Thoracic aorta (tissue), 2 donors: ENCODE data around the gene COG6. TPM values are rescaled to one million over a fixed set of nuclear protein-coding genes. Genes with fewer than 3 reads are reported as not detected.

ENCODE experiments used
- ATAC-seq: fragments of 150-250 bp; one replicate; pipeline ENCODE4 v1.8.0; 2017; ENCODE audit warnings: low read depth; ENCODE audit not compliant: insufficient number of reproducible peaks, low FRiP score
- DNase-seq: peaks from one replicate; pipeline ENCODE4 v3.0.0-alpha.2; 2020; ENCODE audit warnings: low spot score
- H3K27ac ChIP-seq, 2 donors: fragments of 200-600 bp; sonication (generic); 1 replicate in 1 of 2; 2 replicates in 1 of 2; pipeline ENCODE4 v1.5.1; 2016; ENCODE audit warnings: mild to moderate bottlenecking in 2 of 2, moderate library complexity in 2 of 2
- H3K27me3 ChIP-seq: fragments of 200-600 bp; sonication (generic); replicated peaks from 2 replicates; pipeline ENCODE4 v1.6.0; 2016; ENCODE audit warnings: mild to moderate bottlenecking; ENCODE audit not compliant: insufficient read depth
- H3K36me3 ChIP-seq: fragments of 200-600 bp; sonication (generic); one replicate; pipeline ENCODE4 v1.5.1; 2016
- H3K4me1 ChIP-seq, 2 donors: fragments of 200-600 bp; sonication (generic); 1 replicate in 1 of 2; 2 replicates in 1 of 2; pipeline versions ENCODE4 v1.5.1 to v1.6.0; 2016; ENCODE audit warnings: low read depth in 2 of 2, mild to moderate bottlenecking in 1 of 2; ENCODE audit not compliant: control insufficient read depth in 1 of 2
- H3K4me3 ChIP-seq: fragments of 200-600 bp; sonication (generic); 2 replicates; pipeline ENCODE4 v1.5.1; 2016; ENCODE audit warnings: mild to moderate bottlenecking
- H3K9me3 ChIP-seq: fragments of 200-600 bp; sonication (generic); 2 replicates; pipeline ENCODE4 v1.5.1; 2016
- total RNA-seq, 2 donors: library from RNA; depleted of rRNA; stranded (reverse); fragments of >200 nt; gene quantifications; one replicate each; pipeline versions ENCODE4 v1.1.0 to v1.2.3, GENCODE V29; 2016
- TF ChIP-seq, protein P1 (sequence below): fragments of 200-600 bp; sonication (generic); IDR thresholded peaks from one replicate; pipeline ENCODE4 v1.5.1; 2019; ENCODE audit warnings: antibody characterized with exemption

The COG6 gene
- total RNA-seq, 2 donors from 2014 or later, result 28.9 to 42.4 TPM

- Histone ChIP-seq H3K27me3 (no peaks in the 10 kb centered on the region), H3K27ac (no peak overlapping the region), H3K4me1 (no peaks in the 10 kb centered on the region), H3K4me3 (no peak overlapping the region), H3K36me3 (peaks cover 2% of the 10 kb centered on the region), H3K9me3 (peaks cover 3% of the 10 kb centered on the region)
- DNase-seq (no peak), ATAC-seq (no peak)
- TF ChIP-seq, protein P1, sequence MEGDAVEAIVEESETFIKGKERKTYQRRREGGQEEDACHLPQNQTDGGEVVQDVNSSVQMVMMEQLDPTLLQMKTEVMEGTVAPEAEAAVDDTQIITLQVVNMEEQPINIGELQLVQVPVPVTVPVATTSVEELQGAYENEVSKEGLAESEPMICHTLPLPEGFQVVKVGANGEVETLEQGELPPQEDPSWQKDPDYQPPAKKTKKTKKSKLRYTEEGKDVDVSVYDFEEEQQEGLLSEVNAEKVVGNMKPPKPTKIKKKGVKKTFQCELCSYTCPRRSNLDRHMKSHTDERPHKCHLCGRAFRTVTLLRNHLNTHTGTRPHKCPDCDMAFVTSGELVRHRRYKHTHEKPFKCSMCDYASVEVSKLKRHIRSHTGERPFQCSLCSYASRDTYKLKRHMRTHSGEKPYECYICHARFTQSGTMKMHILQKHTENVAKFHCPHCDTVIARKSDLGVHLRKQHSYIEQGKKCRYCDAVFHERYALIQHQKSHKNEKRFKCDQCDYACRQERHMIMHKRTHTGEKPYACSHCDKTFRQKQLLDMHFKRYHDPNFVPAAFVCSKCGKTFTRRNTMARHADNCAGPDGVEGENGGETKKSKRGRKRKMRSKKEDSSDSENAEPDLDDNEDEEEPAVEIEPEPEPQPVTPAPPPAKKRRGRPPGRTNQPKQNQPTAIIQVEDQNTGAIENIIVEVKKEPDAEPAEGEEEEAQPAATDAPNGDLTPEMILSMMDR, result no peak
Observed at GRCh38 chr13:39712626-39713025, 57.2 kb downstream of the COG6 start.

DNA sequence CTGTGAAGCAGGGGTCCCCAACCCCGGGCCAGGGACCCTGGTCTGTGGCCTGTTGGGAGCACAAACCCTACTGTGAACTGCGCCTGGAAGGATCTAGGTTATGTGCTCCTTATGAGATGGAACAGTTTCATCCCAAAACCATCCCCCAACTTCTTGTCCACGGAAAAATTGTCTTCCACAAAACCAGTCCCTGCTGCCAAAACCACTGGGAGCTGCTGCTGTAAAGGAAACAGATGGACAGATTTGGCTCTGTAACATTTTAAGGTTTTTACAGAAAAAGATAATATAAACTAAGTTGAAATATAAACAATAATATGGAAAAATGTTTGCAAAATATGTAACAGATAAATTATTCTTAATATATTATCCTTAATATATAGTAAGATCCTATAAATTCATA lies 73.7 kb downstream of the COG6 start:
- H3K27me3 ChIP-seq, result no peaks in the 10 kb centered on the region
- TF ChIP-seq, protein P1, result no peak
- ATAC-seq (no peak), DNase-seq (no peak)
- no peak overlapping the region for H3K4me3 ChIP-seq
- no peak overlapping the region for H3K27ac ChIP-seq
- no peaks in the 10 kb centered on the region for H3K9me3 ChIP-seq
- H3K4me1 ChIP-seq, result no peaks in the 10 kb centered on the region
- peaks cover 19% of the 10 kb centered on the region for H3K36me3 ChIP-seq

DNA sequence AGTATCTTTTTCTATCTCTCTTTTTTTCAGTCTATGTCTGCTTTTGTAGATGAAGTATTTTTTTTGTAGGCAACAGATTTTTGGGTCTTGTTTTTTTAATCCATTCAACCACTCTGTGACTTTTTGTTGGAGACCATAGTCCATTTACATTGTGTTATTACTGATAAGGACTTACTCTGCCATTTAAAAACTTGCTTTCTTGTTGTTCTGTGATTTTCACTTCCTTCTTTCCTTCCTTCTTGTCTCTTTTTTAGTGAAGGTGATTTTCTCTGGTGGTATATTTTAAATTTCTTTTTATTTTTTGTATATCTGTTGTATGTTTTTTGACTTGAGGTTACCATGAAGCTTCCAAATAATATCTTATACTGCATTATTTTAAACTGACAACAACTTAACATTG lies 79.5 kb downstream of the COG6 start:
- H3K4me3 ChIP-seq, result no peak overlapping the region
- H3K27ac ChIP-seq, result no peak overlapping the region
- H3K27me3 ChIP-seq, result no peaks in the 10 kb centered on the region
- TF ChIP-seq, protein P1, result no peak
- peaks cover 31% of the 10 kb centered on the region for H3K36me3 ChIP-seq
- no peaks in the 10 kb centered on the region for H3K9me3 ChIP-seq
- DNase-seq (no peak), ATAC-seq (no peak)
- H3K4me1 ChIP-seq, result no peaks in the 10 kb centered on the region

GRCh38 chr13:39737047-39737446 lies 81.6 kb downstream of the COG6 start:
- DNase-seq, result no peak
- Histone ChIP-seq H3K27me3 (no peaks in the 10 kb centered on the region), H3K4me1 (no peaks in the 10 kb centered on the region), H3K4me3 (no peak overlapping the region), H3K36me3 (peaks cover 24% of the 10 kb centered on the region), H3K27ac (no peak overlapping the region), H3K9me3 (no peaks in the 10 kb centered on the region)
- ATAC-seq, result no peak
- TF ChIP-seq, protein P1, result no peak

GRCh38 chr13:39740761-39741160 lies 85.3 kb downstream of the COG6 start:
- TF ChIP-seq, protein P1, result no peak
- no peak for ATAC-seq
- peaks cover 18% of the 10 kb centered on the region for H3K36me3 ChIP-seq
- peaks cover 3% of the 10 kb centered on the region for H3K9me3 ChIP-seq
- H3K4me3 ChIP-seq, result no peak overlapping the region
- no peak overlapping the region for H3K27ac ChIP-seq
- no peaks in the 10 kb centered on the region for H3K4me1 ChIP-seq
- DNase-seq, result no peak
- no peaks in the 10 kb centered on the region for H3K27me3 ChIP-seq
